Cardiac fibroblast (primary cell): ENCODE data around the gene CCDC85B.
"Not testable (repeated sequence)": the region's sequence is repeated elsewhere in the genome, so short reads cannot be mapped to it uniquely, and the experiment has no call there.

Experiments
- DNase-seq, 2 donors: peaks; one replicate each; pipeline versions ENCODE4 v3.0.0 to v3.0.0-alpha.2; 2010; ENCODE audit warnings: low read depth in 2 of 2
- H3K4me3 ChIP-seq, 2 donors: replicated peaks in 1 of 2; 1 replicate in 1 of 2; 2 replicates in 1 of 2; pipeline ENCODE4 v1.5.1; 2011; ENCODE audit warnings: low read depth in 2 of 2, low read length in 2 of 2, mild to moderate bottlenecking in 2 of 2, moderate library complexity in 1 of 2
- TF ChIP-seq, protein P1 (sequence below): IDR thresholded peaks from one replicate; pipeline ENCODE4 v1.5.1; 2011; ENCODE audit warnings: low read depth, mild to moderate bottlenecking, low read length, inconsistent platforms

Gene CCDC85B

GRCh38 chr11:65890324-65891218 lies at the start of gene CCDC85B:
CCDC85B (plus strand) TSS chr11:65890673; CDS start chr11:65890784, 111 bp downstream.
- H3K4me3 ChIP-seq = peak within 1 kb of the TSS; percentile 69 to 80
- peak; percentile 97 to 98 for DNase-seq
- TF ChIP-seq, protein P1, sequence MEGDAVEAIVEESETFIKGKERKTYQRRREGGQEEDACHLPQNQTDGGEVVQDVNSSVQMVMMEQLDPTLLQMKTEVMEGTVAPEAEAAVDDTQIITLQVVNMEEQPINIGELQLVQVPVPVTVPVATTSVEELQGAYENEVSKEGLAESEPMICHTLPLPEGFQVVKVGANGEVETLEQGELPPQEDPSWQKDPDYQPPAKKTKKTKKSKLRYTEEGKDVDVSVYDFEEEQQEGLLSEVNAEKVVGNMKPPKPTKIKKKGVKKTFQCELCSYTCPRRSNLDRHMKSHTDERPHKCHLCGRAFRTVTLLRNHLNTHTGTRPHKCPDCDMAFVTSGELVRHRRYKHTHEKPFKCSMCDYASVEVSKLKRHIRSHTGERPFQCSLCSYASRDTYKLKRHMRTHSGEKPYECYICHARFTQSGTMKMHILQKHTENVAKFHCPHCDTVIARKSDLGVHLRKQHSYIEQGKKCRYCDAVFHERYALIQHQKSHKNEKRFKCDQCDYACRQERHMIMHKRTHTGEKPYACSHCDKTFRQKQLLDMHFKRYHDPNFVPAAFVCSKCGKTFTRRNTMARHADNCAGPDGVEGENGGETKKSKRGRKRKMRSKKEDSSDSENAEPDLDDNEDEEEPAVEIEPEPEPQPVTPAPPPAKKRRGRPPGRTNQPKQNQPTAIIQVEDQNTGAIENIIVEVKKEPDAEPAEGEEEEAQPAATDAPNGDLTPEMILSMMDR = no peak

GRCh38 chr11:65842144-65842543 lies 48.3 kb upstream of the CCDC85B start:
- H3K4me3 ChIP-seq = no peak overlapping the region
- TF ChIP-seq, protein P1 = no peak
- DNase-seq = no peak

DNA sequence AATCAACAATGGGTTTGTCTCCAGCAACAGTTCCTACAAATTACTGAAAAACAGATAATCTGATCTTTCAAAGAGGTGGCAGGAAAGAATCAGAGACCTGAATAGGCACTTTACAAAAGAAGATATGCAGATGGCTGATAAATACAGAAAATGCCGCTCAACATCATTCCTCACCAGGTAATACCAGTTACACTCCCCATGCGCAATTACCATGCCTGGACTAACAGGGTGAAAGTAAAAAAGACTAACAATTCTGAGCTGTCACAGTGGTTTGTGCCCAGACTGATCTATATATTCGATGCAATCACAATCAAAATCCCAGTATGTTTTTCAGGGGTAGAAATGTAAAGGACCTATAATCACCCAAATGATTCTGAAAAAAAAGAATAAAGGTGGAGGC lies 46.7 kb upstream of the CCDC85B start:
- no peak overlapping the region for H3K4me3 ChIP-seq
- DNase-seq = no peak
- TF ChIP-seq, protein P1 = no peak

- TF ChIP-seq, protein P1 = no peak
- DNase-seq = no peak
- no peak overlapping the region for H3K4me3 ChIP-seq
These were observed 46.1 kb upstream of the CCDC85B start for GRCh38 chr11:65844231-65844872.

DNA sequence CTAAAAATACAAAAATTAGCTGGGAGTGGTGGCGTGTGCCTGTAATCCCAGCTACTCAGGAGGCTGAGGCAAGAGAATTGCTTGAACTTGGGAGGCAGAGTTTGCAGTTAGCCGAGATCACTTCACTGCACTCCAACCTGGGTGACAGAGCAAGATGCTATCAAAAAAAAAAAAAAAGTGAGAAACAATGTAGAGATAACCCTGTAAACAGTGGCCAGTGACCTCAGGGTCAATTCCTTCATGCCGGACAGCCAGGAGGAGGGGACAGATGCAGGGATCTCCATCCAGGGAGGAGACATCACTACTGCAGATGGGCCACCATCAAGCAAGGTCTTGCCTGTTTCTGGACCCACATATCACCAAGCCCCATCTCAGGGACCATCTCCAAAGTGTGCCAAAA lies 42.7 kb upstream of the CCDC85B start:
- no peak overlapping the region for H3K4me3 ChIP-seq
- TF ChIP-seq, protein P1 = no peak
- no peak for DNase-seq

DNA sequence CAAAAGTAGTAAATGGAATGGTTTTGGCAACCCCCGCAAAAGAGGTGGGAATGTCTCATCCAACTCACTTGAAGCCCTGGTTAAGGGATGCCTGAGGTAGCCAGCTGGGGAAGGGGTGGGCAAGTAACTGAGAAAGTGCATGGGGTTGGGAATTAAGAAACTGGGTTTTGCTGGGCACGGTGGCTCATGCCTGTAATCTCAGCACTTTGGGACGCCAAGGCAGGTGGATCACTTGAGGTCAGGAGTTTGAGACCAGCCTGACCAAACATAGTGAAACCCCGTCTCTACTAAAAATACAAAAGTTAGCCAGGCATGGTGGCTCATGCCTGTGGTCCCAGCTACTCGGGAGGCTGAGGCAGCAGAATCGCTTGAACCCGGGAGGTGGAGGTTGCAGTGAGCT lies 41.8 kb upstream of the CCDC85B start:
- DNase-seq, H3K4me3 ChIP-seq: not testable (repeated sequence)

- DNase-seq = no peak
- TF ChIP-seq, protein P1 = no peak
- H3K4me3 ChIP-seq = no peak overlapping the region
These were observed 41.1 kb upstream of the CCDC85B start for GRCh38 chr11:65849366-65849765.
